Posterior cingulate gyrus (tissue), 11 donors: ENCODE results near the gene GAS2L3.
A peak's percentile ranks its signal among the peaks of the same experiment; 100 is the strongest.

Experiments used
- DNase-seq, 10 donors: peaks; one replicate each; pipeline versions ENCODE4 v3.0.0 to v3.0.0-alpha.2; 2020 to 2021; ENCODE audit warnings: mixed read lengths in 3 of 10
- intact Hi-C: fragments of 100-400 bp; cut with DNase I; formaldehyde crosslinking; loops from one replicate; pipeline ENCODE4 v1.15.1; 2023

GAS2L3 gene

GRCh38 chr12:100656856-100657255 lies 83.4 kb downstream of the GAS2L3 start:
- no peak for DNase-seq
- intact Hi-C loops, result no loop called here

DNA sequence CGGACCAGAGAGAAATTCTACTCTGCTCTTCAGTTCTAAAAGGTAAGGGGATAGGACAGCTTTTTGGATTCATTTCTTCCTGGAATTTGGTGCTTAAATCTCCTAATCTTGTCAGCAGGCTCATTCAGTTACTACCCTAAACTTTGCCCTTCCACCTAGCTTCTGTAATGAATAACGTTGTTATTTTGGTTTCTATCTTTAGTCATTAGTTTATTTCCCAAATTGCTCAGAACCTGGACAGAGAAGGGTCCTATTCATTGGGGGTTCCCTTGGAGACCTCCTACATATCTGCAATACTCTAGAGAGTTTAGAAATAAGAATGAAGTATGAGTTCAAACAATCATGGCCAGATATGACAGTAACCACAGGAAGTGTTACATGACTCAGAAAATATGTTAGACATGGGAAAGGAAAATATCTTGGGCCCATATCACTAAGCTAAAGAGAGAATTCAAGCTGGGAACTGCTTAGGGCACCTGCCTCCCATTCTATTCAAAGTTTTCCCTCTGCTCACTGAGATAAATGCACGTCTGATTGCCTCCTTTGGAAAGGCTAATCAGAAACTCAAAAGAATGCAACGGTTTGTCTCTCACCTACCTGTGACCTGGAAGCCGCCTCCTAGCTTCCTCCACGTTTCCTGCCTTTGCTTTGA lies 87.9 kb downstream of the GAS2L3 start:
- DNase-seq, result no peak
- intact Hi-C loops, result no loop called here

DNA sequence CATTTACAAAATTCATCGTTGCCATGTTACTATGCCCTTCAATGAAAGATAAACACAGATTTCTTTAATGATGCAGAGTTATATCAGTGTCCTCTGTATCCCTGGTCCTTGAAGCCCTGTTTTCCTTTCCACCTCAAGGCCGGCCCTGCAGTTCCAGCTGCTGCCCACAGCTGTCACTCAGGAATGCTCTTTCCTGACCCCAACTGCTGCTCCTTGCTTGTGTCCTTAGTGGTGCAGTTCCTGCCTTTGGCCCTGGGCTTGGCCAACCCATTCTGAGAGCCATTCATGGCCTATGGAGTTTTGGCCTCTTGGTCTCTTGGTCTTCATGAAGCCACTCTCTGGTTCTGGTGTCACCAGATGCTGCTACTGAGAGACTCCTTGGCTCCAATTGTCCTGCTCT lies 93.1 kb downstream of the GAS2L3 start:
- intact Hi-C loops, result no loop called here
- DNase-seq, result no peak

DNA sequence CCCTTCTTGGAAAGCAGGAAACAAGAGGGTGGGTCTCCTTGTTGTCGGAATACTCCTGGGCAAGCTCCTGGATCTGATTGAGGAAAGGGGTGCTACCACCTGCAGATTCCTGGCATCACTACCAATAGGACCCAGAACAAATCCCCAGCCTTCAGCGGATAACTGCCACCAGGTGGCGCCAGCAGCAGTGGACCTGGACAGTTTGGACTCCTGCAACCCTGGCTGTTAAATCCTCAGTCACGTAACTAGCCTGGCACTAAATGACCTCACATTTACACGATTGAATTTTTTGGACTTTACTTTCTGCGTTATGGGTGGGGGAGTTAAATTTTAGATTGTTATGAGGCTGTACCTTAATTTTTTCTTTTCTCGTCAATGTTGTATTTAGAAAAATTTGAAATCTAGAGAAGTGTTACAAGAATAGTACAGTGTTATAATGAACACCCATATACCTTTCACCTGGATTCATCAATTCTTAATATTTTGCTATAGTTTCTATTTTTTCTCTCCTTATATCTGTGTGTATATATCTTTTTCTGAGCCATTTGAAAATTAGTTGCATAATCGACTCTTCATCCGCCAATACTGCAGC lies 95.6 kb downstream of the GAS2L3 start:
- DNase-seq, result peak; percentile 51 to 96 (median 78)
- intact Hi-C loops, result loop anchor here (2.0 kb wide), 1 partner anchor 72 kb away; no protein-coding TSS in a partner anchor

- no peak for DNase-seq
- intact Hi-C loops, result loop anchor here (2.0 kb wide), 1 partner anchor 71 kb away; no protein-coding TSS in a partner anchor
Observed at GRCh38 chr12:100669922-100670321, 96.4 kb downstream of the GAS2L3 start.

GRCh38 chr12:100671396-100672074 lies 98.1 kb downstream of the GAS2L3 start:
- intact Hi-C loops, result no loop called here
- no peak for DNase-seq

DNA sequence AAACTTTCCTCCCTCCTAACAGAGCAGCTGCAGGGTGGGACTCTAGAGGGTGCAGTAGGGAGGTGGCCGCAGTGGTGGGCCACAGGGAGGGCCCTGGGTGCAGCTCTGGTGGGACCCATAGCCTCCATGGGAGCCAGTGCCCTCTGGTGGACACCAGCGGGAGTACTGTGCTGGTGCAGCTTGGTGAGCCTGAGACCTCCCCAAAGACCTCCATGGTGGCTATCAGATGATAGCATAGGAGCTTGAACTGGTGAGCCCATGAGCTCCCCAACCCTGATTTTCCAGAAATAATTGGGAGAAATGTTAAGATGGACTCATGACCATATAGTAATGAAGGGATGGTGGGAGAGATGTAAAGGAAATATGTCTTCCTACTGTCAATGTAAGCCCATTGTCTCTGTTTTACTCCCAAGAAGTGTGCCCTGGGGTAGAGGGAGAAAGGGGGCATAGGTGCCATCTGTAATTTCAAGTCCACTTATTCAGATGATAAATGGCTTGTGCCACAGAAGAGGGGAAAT lies 98.7 kb downstream of the GAS2L3 start:
- no peak for DNase-seq
- intact Hi-C loops, result no loop called here

- intact Hi-C loops, result no loop called here
- no peak for DNase-seq
Observed at GRCh38 chr12:100674036-100674888, 100.8 kb downstream of the GAS2L3 start.
